Testis (tissue), 3 donors: Measurements from ENCODE around the gene PRKAB1. TPM values are rescaled to one million over a fixed set of nuclear protein-coding genes. Genes with fewer than 3 reads are reported as not detected.

Source experiments
- DNase-seq: peaks from one replicate; pipeline ENCODE4 v3.0.0-alpha.2; 2019
- H3K27ac ChIP-seq, 2 donors: fragments of 200-600 bp; sonication (generic); one replicate each; pipeline ENCODE4 v1.5.1; 2019
- H3K27me3 ChIP-seq: fragments of 200-600 bp; sonication (generic); one replicate; pipeline ENCODE4 v1.5.1; 2019
- H3K36me3 ChIP-seq: fragments of 200-600 bp; sonication (generic); one replicate; pipeline ENCODE4 v1.5.1; 2017; ENCODE audit warnings: low read depth; ENCODE audit errors: missing control alignments
- H3K4me1 ChIP-seq: fragments of 200-600 bp; sonication (generic); one replicate; pipeline ENCODE4 v1.5.1; 2019
- H3K4me3 ChIP-seq, 2 donors: fragments of 200-600 bp; sonication (generic); one replicate each; pipeline ENCODE4 v1.5.1; 2017 to 2019
- H3K9me3 ChIP-seq: fragments of 200-600 bp; sonication (generic); one replicate; pipeline ENCODE4 v1.5.1; 2017
- CTCF ChIP-seq, 3 experiments: fragments of 450-650 bp in 2 of 3; fragments of 200-600 bp in 1 of 3; sonication (generic) in 1 of 3; IDR thresholded peaks; one replicate each; pipeline ENCODE4 v1.5.1; 2016 to 2019; ENCODE audit warnings: antibody characterized with exemption in 3 of 3, mild to moderate bottlenecking in 2 of 3, moderate library complexity in 1 of 3
- POLR2A ChIP-seq: fragments of 450-650 bp; IDR thresholded peaks from one replicate; pipeline ENCODE4 v1.6.1; 2017; ENCODE audit warnings: antibody characterized with exemption, mild to moderate bottlenecking, moderate library complexity
- WGBS, 2 donors: methylation state at CpG; one replicate each; pipeline ENCODE4 v1.1.5; 2018; 5-methylcytosine and 5-hydroxymethylcytosine counted together
- intact Hi-C: fragments of 100-400 bp; cut with DNase I; formaldehyde crosslinking; loops from one replicate; pipeline ENCODE4 v1.15.1; 2023; ENCODE audit warnings: low total_unique reads
- polyA plus RNA-seq: library from polyadenylated mRNA; stranded (reverse); fragments of 350-450 nt; fragmentation: Illumina TruSeq; extraction: RNeasy Lipid Tissue Mini Kit (QIAGEN cat#74804); gene quantifications from one replicate; pipeline ENCODE4 v1.2.3, GENCODE V29; 2014; ENCODE audit warnings: low read depth, low replicate concordance; ENCODE audit not compliant: insufficient read depth
- total RNA-seq, 2 donors: library from RNA; depleted of rRNA; stranded (reverse); fragments of >200 nt; gene quantifications; one replicate each; pipeline ENCODE4 v1.2.3, GENCODE V29; 2016

Gene PRKAB1
- total and polyA plus RNA-seq, 3 donors from 2014 or later = 42.6 to 72.5 (median 48.5) TPM

GRCh38 chr12:119718141-119718540 is 50.2 kb downstream of the PRKAB1 start:
- Histone ChIP-seq H3K36me3 (no peaks in the 10 kb centered on the region), H3K27ac (no peak overlapping the region), H3K9me3 (no peaks in the 10 kb centered on the region), H3K4me3 (no peak overlapping the region), H3K27me3 (no peaks in the 10 kb centered on the region), H3K4me1 (peaks cover 5% of the 10 kb centered on the region)
- intact Hi-C loops = no loop called here
- 93 to 96% methylated on average over 17 of the region's 17 CpGs for WGBS, 2 donors
- no peak for DNase-seq
- no peak for TF ChIP-seq CTCF (IDR thresholded peaks at IDR 0.05)
- no peak for TF ChIP-seq POLR2A

- intact Hi-C loops = no loop called here
- H3K27ac ChIP-seq = no peak overlapping the region
- H3K4me1 ChIP-seq = peaks cover 8% of the 10 kb centered on the region
- no peaks in the 10 kb centered on the region for H3K9me3 ChIP-seq
- H3K4me3 ChIP-seq = no peak overlapping the region
- no peaks in the 10 kb centered on the region for H3K27me3 ChIP-seq
- TF ChIP-seq POLR2A (no peak), CTCF (IDR thresholded peaks at IDR 0.05) (no peak)
- no peaks in the 10 kb centered on the region for H3K36me3 ChIP-seq
- DNase-seq = no peak
These were observed 52.4 kb downstream of the PRKAB1 start for GRCh38 chr12:119720349-119720748.

DNA sequence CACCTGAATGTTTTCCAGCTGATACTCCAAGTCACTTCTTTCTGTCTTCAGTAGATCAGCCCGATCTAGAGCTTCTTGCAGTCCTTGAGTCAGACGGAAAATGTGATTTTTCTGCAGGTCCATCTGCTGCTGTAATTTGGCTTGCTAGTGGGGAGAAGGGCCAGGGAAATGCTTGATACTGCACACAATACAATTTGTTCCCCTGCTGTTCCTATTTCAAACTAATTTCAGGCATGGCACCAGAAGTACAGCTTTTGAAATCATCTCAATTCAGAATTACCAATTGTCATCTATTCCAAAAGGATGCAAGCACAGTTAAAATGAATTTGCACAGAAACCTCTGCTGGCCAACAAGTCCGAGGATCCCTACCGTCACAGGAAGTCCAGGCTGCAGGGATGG is 53.4 kb downstream of the PRKAB1 start:
- no peaks in the 10 kb centered on the region for H3K36me3 ChIP-seq
- intact Hi-C loops = no loop called here
- H3K9me3 ChIP-seq = no peaks in the 10 kb centered on the region
- no peaks in the 10 kb centered on the region for H3K27me3 ChIP-seq
- WGBS, 2 donors = 60 to 76% methylated on average over 4 of the region's 4 CpGs
- TF ChIP-seq CTCF (IDR thresholded peaks at IDR 0.05) = no peak
- no peak overlapping the region for H3K4me3 ChIP-seq
- no peak for DNase-seq
- peaks cover 12% of the 10 kb centered on the region for H3K4me1 ChIP-seq
- H3K27ac ChIP-seq = no peak overlapping the region

GRCh38 chr12:119725523-119725922 is 57.6 kb downstream of the PRKAB1 start:
- H3K4me3 ChIP-seq = no peak overlapping the region
- WGBS, 2 donors = 25 to 33% methylated on average over 4 of the region's 4 CpGs
- no peaks in the 10 kb centered on the region for H3K27me3 ChIP-seq
- intact Hi-C loops = no loop called here
- peak; percentile 37 for DNase-seq
- TF ChIP-seq CTCF (IDR thresholded peaks at IDR 0.05) = no peak
- no peak for TF ChIP-seq POLR2A
- no peaks in the 10 kb centered on the region for H3K36me3 ChIP-seq
- H3K4me1 ChIP-seq = peaks cover 19% of the 10 kb centered on the region
- H3K9me3 ChIP-seq = no peaks in the 10 kb centered on the region
- peak overlapping the region in 1 of 2 donors; percentile 62 for H3K27ac ChIP-seq

DNA sequence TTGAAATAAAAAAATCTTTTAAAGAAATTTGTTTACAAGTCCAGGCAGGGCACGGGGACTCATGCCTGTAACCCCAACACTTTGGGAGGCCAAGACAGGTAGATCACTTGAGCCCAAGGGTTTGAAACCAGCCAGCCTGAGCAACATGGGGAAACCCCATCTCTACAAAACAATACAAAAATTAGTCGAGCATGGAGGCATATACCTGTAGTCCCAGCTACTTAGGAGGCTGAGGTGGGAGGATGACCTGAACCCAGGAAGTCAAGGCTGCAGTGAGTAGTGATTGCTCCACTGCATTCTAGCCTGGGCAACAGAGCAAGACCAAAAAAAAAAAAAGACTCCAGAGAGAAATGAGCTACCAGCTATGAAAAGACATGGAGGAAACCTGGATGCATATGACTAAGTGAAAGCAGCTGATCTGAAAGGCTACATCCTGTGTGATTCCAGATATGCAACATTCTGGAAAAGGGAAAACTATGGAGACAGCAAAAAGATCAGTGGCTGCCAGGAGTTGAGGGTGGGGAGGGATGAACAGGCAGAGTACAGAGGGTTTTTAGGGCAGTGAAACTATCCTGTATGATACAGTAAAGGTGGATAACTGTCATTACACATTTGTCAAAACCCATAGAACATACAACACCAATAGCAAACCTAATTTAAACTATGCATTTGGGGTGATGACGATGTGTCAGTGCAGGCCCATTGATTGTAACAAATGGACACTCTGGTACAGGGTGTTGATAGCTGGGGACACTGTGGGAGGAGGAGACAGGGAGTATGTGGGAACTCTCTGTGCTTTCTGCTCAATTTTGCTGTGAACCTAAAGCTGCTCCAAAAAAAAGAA is 59.9 kb downstream of the PRKAB1 start:
- Histone ChIP-seq H3K27ac (peak overlapping the region in 1 of 2 donors; percentile 56), H3K4me1 (peaks cover 19% of the 10 kb centered on the region), H3K4me3 (no peak overlapping the region), H3K9me3 (no peaks in the 10 kb centered on the region), H3K27me3 (no peaks in the 10 kb centered on the region), H3K36me3 (no peaks in the 10 kb centered on the region)
- DNase-seq = peak; percentile 40
- TF ChIP-seq CTCF (IDR thresholded peaks at IDR 0.05) (no peak), POLR2A (no peak)
- intact Hi-C loops = no loop called here
- WGBS, 2 donors = 65 to 67% methylated on average over 3 of the region's 3 CpGs
